AG09319 (cell line): ENCODE results near the gene ACACA.

Experiments used
- DNase-seq: peaks from one replicate; pipeline ENCODE4 v3.0.0-alpha.2; 2010; ENCODE audit warnings: low read depth; ENCODE audit errors: extremely low read depth
- TF ChIP-seq, protein P1 (sequence below): IDR thresholded peaks from 2 replicates; pipeline ENCODE4 v1.5.1; 2011; ENCODE audit warnings: low read depth, mild to moderate bottlenecking, inconsistent platforms, low read length, moderate library complexity

Gene ACACA

DNA sequence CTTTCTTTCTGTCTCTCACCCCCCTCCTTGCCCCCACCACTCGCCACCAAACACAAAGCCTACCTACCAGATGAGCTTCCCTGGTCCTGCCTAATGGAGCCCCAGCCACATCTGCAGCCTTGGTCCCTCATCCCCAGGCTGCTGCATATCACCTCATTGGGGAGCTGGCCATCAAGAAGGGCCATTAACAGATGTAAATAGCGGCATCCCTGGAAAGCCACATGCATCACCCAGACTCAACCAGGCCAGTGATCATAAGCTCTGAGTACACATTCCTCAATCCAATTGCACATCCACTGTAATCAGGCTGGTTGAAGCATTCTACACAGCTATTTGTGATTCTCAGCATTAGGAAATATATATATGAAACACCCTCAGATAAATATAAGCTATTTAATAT, 242.6 kb downstream of the ACACA start:
- DNase-seq: no peak

DNA sequence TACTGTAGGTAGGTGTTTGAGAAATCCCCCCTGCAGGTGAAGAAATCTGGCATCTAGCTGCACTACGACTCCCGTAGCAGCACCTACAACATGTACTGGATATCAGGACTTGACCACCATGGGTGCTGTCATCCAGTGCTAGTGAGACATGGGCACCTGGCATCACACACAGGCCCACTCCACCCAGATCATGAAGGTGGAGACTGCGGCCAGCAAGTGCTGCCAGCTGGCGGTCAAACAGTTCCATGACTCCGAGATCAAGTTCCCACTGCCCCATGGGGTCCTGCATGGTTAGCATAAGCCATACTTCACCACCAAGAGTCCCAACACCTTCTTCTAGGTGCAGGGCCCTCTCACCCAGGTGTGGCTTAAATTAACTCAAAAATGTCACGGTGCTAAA, 243.8 kb downstream of the ACACA start:
- TF ChIP-seq, protein P1, sequence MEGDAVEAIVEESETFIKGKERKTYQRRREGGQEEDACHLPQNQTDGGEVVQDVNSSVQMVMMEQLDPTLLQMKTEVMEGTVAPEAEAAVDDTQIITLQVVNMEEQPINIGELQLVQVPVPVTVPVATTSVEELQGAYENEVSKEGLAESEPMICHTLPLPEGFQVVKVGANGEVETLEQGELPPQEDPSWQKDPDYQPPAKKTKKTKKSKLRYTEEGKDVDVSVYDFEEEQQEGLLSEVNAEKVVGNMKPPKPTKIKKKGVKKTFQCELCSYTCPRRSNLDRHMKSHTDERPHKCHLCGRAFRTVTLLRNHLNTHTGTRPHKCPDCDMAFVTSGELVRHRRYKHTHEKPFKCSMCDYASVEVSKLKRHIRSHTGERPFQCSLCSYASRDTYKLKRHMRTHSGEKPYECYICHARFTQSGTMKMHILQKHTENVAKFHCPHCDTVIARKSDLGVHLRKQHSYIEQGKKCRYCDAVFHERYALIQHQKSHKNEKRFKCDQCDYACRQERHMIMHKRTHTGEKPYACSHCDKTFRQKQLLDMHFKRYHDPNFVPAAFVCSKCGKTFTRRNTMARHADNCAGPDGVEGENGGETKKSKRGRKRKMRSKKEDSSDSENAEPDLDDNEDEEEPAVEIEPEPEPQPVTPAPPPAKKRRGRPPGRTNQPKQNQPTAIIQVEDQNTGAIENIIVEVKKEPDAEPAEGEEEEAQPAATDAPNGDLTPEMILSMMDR: no peak
- DNase-seq: no peak

More for the DNA sequence above, 242.6 kb downstream of the ACACA start:
- TF ChIP-seq, protein P1: no peak

DNA sequence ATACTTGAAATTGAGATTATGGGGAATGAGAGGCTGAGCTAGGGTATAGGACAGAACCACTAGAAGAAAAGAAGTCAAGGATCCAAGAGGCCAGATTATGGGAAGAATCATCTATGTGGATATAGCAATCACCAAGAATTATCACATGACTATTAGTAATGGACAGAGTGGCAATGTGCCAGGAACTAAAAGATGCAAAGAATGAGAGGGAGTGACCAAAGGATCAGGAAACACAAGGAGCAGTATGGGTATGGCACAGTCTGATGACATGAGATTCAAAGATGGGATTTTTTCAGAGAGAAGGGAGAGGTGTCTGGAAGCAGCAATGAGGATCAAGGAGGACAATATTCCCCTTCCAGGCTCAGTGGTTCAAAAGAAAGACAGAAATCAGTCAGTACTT, 245.7 kb downstream of the ACACA start:
- TF ChIP-seq, protein P1: no peak
- no peak for DNase-seq

DNA sequence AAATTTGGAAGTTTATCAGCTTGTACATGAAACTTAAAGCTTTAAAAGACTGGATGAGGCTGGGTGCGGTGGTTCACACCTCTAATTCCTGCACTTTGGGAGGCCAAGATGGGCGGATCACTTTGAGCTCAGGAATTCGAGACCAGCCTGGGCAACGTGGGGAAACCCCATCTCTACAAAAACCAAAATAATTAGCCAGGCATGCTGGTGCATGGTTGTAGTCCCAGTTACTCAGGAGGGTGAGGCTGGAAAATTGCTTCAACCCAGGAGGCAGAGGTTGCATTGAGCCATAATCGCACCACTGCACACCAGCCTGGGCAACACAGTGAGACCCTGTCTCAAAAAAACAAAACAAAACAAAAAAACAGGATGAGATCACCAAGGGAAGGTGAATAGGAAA, 248.3 kb downstream of the ACACA start:
- TF ChIP-seq, protein P1: no peak
- DNase-seq: no peak

DNA sequence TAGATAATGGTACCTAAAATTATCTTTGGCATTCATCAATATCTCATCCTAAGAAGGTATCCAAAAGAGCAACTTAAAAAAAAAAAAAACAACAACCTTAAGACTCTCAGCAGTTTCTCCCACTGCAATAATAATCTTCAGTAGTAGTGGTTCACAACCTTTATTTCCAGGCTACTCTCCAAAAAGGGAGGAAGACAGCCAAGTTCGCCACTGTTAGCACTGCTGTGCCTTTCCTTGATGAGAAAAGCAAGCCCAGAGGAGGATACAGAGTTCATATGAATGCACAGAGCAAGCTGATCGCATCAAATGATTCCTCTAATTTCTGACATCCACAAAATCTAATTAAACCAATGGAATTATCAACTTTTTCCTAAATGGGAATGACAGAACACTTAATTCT, 258.5 kb downstream of the ACACA start:
- TF ChIP-seq, protein P1: no peak
- DNase-seq: no peak

DNA sequence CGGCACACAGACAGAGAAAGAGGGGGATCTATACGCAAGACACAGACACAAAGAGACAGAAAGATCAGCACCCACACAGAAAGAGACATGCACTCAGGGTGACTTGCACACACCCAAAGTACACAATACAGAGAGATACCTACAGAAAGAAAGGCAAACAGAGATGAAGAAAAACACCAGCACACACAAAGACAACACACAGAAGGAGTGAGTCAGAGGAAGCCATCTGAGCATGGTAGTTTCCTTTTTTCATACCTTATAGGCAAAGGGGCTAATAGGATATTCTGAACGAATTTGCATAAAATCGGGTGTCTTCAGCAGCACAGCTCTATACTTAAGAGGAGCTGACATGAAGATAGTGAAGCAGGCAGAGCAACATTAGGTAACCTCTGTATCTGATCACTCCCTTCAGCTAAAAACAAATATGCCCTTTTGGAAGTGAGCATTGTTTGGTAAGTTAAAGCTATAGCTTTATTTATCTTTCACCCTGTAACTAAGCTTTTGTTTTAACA, 259.3 kb downstream of the ACACA start:
- no peak for DNase-seq
- TF ChIP-seq, protein P1: no peak

DNA sequence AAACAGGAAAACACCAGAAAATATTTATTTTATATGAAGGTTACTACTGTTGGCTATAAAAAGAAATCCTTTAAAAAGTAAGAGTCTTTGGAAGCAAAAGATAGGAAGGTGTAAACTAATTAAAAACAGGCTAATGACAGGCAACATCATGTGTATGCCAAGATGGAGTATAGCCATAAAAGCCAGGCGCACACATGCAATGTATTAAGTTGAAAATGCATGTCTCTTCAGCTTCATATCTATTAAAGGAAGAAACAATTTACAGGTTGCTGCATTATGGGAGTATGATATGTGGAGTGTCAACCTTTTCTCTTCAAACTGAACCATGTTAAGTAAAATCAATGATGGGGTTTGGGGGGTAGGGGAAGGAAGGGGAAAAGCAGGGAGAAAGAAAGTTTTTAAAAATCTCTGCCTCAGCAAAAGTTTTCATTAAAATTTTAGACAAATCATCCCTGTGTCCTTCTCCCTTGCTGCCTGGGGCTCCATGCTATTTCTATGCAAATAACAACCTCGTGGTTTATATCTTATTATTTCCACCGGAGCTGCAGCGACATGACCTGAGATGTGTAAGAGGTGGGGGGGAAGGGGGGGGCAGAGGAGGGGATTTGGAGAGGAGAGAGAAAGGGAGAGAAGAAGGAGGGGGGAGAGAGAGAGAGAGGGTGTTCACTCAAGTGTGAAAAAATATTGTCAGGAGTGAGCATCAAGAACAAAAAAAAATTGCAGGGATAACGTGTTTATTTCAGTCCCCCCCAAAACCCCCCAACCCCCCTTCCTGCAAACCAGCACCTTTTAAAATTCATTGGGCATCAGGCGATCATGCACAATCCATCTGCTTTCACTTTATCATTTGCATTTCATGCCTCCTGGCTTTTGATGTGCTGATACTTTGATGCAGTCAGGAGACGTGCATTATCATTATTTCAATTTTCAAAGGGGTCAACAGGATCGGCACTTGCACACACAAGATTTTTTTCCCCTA, 260.3 kb downstream of the ACACA start:
- TF ChIP-seq, protein P1: no peak
- DNase-seq: no peak
